ENCODE measurements around the gene WDR17.

GRCh38 chr4:176048631-176049030 lies 17.0 kb upstream of the WDR17 start:
- TF ChIP-seq POLR2A (IDR thresholded peaks at IDR 0.05; ENCODE audit: low read length), result no peak
- no peak for TF ChIP-seq GATA1 (IDR thresholded peaks at IDR 0.05; ENCODE audit: low read depth, low read length)

All from erythroblast (primary cell).